Measurements from ENCODE around the gene UNC79. TPM values are rescaled to one million over a fixed set of nuclear protein-coding genes. Genes with fewer than 3 reads are reported as not detected.

UNC79 gene
- total and polyA plus RNA-seq, 10 of the 15 experiments (the other 5 are each of a cell fraction or from before 2014, with no cell fraction given): 0.04 to 0.29 (median 0.14) TPM

DNA sequence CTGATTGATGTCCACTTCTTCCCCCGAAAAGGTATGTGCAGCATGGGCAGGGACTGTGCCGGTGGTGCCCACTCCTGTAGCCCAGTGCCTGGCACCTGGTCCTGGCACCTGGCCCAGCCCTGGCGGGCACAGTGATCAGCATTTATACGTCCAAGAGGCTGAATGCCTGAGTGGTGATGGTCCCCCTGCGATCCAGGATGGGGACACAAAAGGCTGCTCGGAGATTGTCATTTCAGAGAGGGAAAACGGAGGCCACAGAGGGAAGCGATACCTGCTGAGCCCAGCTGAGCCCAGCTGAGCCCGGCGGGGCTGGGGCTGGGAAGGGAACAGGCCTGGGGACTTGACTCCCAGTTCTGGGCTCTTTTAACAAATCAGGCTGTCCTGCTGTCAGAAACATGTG, 301.8 kb downstream of the UNC79 start:
- ATAC-seq (no peak), FAIRE-seq (no peak), DNase-seq (ENCODE audit: low read depth, low spot score) (no peak)
- intact Hi-C loops (cut with micrococcal nuclease; ENCODE audit: unreplicated experiment) (loop anchor here (5.0 kb wide), 1 partner anchor 160 kb away; no protein-coding TSS in a partner anchor), in situ Hi-C loops (cut with MboI) (no loop called here)
- BruUV-seq (replicated peaks): no TSS peak
- Histone ChIP-seq H3K79me2 (ENCODE audit: control insufficient read depth, insufficient read depth, low read length) (no peaks in the 10 kb centered on the region), H2AFZ (ENCODE audit: control insufficient read depth, low read depth, low read length) (no peak overlapping the region), H3K4me1 (ENCODE audit: control insufficient read depth, insufficient read depth, low read length) (no peaks in the 10 kb centered on the region), H4K20me1 (ENCODE audit: control insufficient read depth, insufficient read depth) (no peaks in the 10 kb centered on the region), H3K27ac (ENCODE audit: control insufficient read depth, insufficient read depth) (no peak overlapping the region), H3K9ac (ENCODE audit: control insufficient read depth, insufficient read depth, low read length) (no peak overlapping the region), H3K9me3 (replicated peaks; ENCODE audit: control insufficient read depth, insufficient read depth, low read length) (no peaks in the 10 kb centered on the region), H3K36me3 (ENCODE audit: control insufficient read depth in 2 of 2, insufficient read depth in 2 of 2, low read length in 1 of 2) (no peaks in the 10 kb centered on the region), H3K4me2 (ENCODE audit: control insufficient read depth, insufficient read depth) (no peak overlapping the region), H3K27me3 (replicated peaks in 1 of 2; ENCODE audit: control insufficient read depth in 2 of 2, insufficient read depth in 2 of 2, low read length in 1 of 2) (no peaks in the 10 kb centered on the region), H3K4me3 (no peak overlapping the region)
- SMC1A ChIA-PET (ENCODE audit: uncharacterized antibody, unreplicated experiment): no interaction called here
- POLR2A ChIA-PET: no interaction called here
- RAD21 ChIA-PET (ENCODE audit: unreplicated experiment): no interaction called here
- CTCF ChIA-PET: no interaction called here
- 20% methylated on average over 10 of the region's 10 CpGs for WGBS (ENCODE audit: insufficient coverage, insufficient replicate concordance, low lambda C conversion rate, missing lambda C conversion rate)
- no peak for TF ChIP-seq MTA3 (IDR thresholded peaks at IDR 0.05; ENCODE audit: borderline replicate concordance, low read length)
- TF ChIP-seq RAD51 (IDR thresholded peaks at IDR 0.05): no peak

DNA sequence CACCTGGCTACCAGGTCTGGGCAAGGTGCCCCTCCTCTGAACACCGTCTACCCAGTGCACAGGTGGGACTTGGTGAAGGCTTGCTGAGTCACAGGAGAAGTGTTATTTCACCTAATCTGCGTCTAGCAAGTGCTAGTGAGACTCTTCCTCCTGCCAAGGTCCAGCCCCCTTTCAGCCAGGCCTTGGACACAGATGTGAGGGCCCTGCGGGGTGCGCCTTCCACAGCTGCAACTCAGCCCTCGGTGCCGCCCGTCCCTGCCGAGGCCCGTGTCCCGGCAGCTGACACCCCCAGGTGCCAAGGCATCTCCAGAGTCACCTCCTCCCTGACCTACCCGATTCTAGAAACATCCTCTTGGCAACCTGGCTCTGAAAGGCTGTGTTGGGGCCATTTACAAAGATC, 302.5 kb downstream of the UNC79 start:
- no TSS peak for BruUV-seq (replicated peaks)
- SMC1A ChIA-PET (ENCODE audit: uncharacterized antibody, unreplicated experiment): no interaction called here

More for the DNA sequence above, 302.5 kb downstream of the UNC79 start:
- Histone ChIP-seq H3K27me3 (replicated peaks in 1 of 2; ENCODE audit: control insufficient read depth in 2 of 2, insufficient read depth in 2 of 2, low read length in 1 of 2) (no peaks in the 10 kb centered on the region), H3K27ac (ENCODE audit: control insufficient read depth, insufficient read depth) (no peak overlapping the region), H3K9me3 (replicated peaks; ENCODE audit: control insufficient read depth, insufficient read depth, low read length) (no peaks in the 10 kb centered on the region), H3K4me2 (ENCODE audit: control insufficient read depth, insufficient read depth) (no peak overlapping the region), H3K79me2 (ENCODE audit: control insufficient read depth, insufficient read depth, low read length) (no peaks in the 10 kb centered on the region), H2AFZ (ENCODE audit: control insufficient read depth, low read depth, low read length) (no peak overlapping the region), H3K4me3 (no peak overlapping the region), H3K9ac (ENCODE audit: control insufficient read depth, insufficient read depth, low read length) (no peak overlapping the region), H3K36me3 (ENCODE audit: control insufficient read depth in 2 of 2, insufficient read depth in 2 of 2, low read length in 1 of 2) (no peaks in the 10 kb centered on the region), H4K20me1 (ENCODE audit: control insufficient read depth, insufficient read depth) (no peaks in the 10 kb centered on the region), H3K4me1 (ENCODE audit: control insufficient read depth, insufficient read depth, low read length) (no peaks in the 10 kb centered on the region)
- CTCF ChIA-PET: no interaction called here
- 44% methylated on average over 11 of the region's 11 CpGs for WGBS (ENCODE audit: insufficient coverage, insufficient replicate concordance, low lambda C conversion rate, missing lambda C conversion rate)
- ATAC-seq: no peak
- TF ChIP-seq ZNF384 (IDR thresholded peaks at IDR 0.05; ENCODE audit: borderline replicate concordance, low read depth, low read length) (no peak), LARP7 (IDR thresholded peaks at IDR 0.05) (no peak), HDAC6 (IDR thresholded peaks at IDR 0.05; ENCODE audit: unreplicated experiment) (no peak), CBX3 (IDR thresholded peaks at IDR 0.05; ENCODE audit: borderline replicate concordance, low read depth) (no peak)
- DNase-seq (ENCODE audit: low read depth, low spot score): no peak
- RAD21 ChIA-PET (ENCODE audit: unreplicated experiment): no interaction called here
- intact Hi-C loops (cut with micrococcal nuclease; ENCODE audit: unreplicated experiment): loop anchor here (5.0 kb wide), 1 partner anchor 159 kb away; no protein-coding TSS in a partner anchor
- POLR2A ChIA-PET: no interaction called here
- FAIRE-seq: no peak
- in situ Hi-C loops (cut with MboI): no loop called here
